ENCODE measurements around the gene NACC1. TPM values are rescaled to one million over a fixed set of nuclear protein-coding genes. Genes with fewer than 3 reads are reported as not detected.

Gene NACC1
- total and polyA plus RNA-seq, 4 donors: 0.86 to 24.7 (median 17.7) TPM

GRCh38 chr19:13104360-13104847 lies 13.7 kb upstream of the NACC1 start:
- 65% methylated on average over 33 of the region's 33 CpGs for WGBS
- Histone ChIP-seq H3K27me3 (ENCODE audit: control insufficient read depth in 4 of 4, insufficient read depth in 4 of 4, low read length in 3 of 4) (no peaks in the 10 kb centered on the region), H3K4me3 (ENCODE audit: low read depth in 1 of 3, low read length in 3 of 3) (no peak overlapping the region), H3K36me3 (ENCODE audit: control insufficient read depth in 4 of 4, insufficient read depth in 3 of 4, low read depth in 1 of 4, low read length in 3 of 4) (peaks cover 0 to 5% (median 2%) of the 10 kb centered on the region in 4 donors), H3K9ac (ENCODE audit: low read depth in 1 of 2, low read length in 2 of 2) (no peak overlapping the region), H3K4me1 (ENCODE audit: control insufficient read depth in 4 of 4, insufficient read depth in 4 of 4, low read length in 3 of 4) (peaks cover 5 to 18% (median 7%) of the 10 kb centered on the region in 4 donors), H3K9me3 (ENCODE audit: control insufficient read depth in 4 of 4, low read length in 3 of 4) (no peaks in the 10 kb centered on the region), H3K27ac (ENCODE audit: low read depth in 1 of 2, low read length in 2 of 2) (peak overlapping the region; percentile 59)
- peak in 1 of 2 donors; percentile 53 for TF ChIP-seq RAD21 (IDR thresholded peaks at IDR 0.05)
- TF ChIP-seq CTCF (IDR thresholded peaks at IDR 0.05; ENCODE audit: low read depth, low read length, missing input control): peak; percentile 43
- peak; percentile 96 for TF ChIP-seq NR2F2 (IDR thresholded peaks at IDR 0.05)
- no peak for TF ChIP-seq ATF3 (IDR thresholded peaks at IDR 0.05)
- DNase-seq (ENCODE audit: low spot score): peak; percentile 84

GRCh38 chr19:13104848-13105711 lies 13.0 kb upstream of the NACC1 start:
- DNase-seq (ENCODE audit: low spot score): no peak
- Histone ChIP-seq H3K9ac (ENCODE audit: low read depth in 1 of 2, low read length in 2 of 2) (no peak overlapping the region), H3K4me1 (ENCODE audit: control insufficient read depth in 4 of 4, insufficient read depth in 4 of 4, low read length in 3 of 4) (peaks cover 5 to 18% (median 7%) of the 10 kb centered on the region in 4 donors), H3K27me3 (ENCODE audit: control insufficient read depth in 4 of 4, insufficient read depth in 4 of 4, low read length in 3 of 4) (no peaks in the 10 kb centered on the region), H3K27ac (ENCODE audit: low read depth in 1 of 2, low read length in 2 of 2) (peak overlapping the region; percentile 48 to 59), H3K9me3 (ENCODE audit: control insufficient read depth in 4 of 4, low read length in 3 of 4) (no peaks in the 10 kb centered on the region), H3K4me3 (ENCODE audit: low read depth in 1 of 3, low read length in 3 of 3) (no peak overlapping the region), H3K36me3 (ENCODE audit: control insufficient read depth in 4 of 4, insufficient read depth in 3 of 4, low read depth in 1 of 4, low read length in 3 of 4) (peaks cover 0 to 8% (median 2%) of the 10 kb centered on the region in 4 donors)
- TF ChIP-seq HNF4G (IDR thresholded peaks at IDR 0.05) (no peak), ZBTB33 (IDR thresholded peaks at IDR 0.05) (no peak), CTCF (IDR thresholded peaks at IDR 0.05; ENCODE audit: low read depth, low read length, missing input control) (no peak), GABPA (IDR thresholded peaks at IDR 0.05 in 1 of 2, conservative IDR thresholded peaks at IDR 0.05 in 1 of 2) (no peak), JUND (IDR thresholded peaks at IDR 0.05) (no peak), HNF4A (conservative IDR thresholded peaks at IDR 0.05) (no peak)
- WGBS: 81% methylated on average over 29 of the region's 29 CpGs
